ENCODE measurements around the gene CCL27.

Gene CCL27

DNA sequence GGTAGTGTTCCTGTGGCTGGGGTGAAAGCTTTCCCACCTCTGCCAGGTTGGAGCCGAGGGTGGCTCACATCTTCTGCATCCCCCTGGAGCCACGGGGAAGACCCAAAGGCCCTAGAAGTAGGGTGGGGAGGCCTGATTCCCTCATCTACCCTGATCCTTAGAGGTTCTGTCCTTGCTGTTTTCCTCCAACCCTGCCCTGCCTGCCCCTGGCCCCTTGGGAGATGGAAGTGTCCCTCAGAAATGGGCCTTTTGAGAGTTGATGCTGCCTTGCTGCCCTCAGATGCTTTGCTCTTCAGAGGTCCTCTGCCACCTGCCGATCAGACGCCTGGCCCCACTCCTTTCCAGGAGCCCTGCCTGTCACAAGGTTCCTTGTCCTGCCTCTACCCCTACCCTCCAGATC, 22.4 kb upstream of the CCL27 start:
- DNase-seq = no peak

DNA sequence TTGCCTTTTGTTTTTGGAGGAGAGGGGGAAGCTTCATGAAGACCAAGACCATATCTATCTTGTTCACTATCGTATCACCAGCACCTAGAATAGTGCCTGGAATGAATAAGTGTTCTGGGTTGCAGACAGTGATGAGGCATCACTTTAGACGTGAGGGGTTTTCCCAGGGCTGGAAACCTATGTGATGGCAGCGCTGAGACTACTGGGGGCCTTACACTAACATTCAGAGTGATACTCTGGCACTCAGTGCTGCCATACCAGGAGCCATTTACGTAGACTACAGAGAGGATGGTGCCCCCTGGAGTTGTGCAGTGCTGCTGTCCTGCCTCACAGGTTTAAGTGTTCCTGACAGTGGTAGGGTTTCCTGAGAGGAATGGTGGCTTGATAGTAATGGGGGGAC, 21.7 kb upstream of the CCL27 start:
- DNase-seq = no peak

DNA sequence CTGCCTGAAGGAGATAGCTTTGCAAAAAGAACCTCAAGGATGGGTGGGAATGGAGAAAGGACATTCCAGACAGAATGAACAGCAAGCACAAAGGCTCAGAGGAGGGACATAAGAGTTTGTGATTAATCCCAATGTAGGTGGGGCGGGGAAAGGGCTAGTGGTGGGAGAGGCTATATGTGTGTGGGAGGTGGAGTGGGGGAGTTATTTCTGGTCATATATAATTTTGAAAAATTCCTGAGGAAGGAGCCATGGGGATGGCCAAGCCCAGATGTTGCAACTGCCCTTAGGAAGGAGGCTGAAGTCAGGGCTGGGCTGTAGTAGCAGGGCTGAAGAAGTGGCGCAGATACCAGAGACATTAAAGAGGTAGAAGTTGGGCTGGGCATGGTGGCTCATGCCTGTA, 13.4 kb upstream of the CCL27 start:
- no peak for DNase-seq

DNA sequence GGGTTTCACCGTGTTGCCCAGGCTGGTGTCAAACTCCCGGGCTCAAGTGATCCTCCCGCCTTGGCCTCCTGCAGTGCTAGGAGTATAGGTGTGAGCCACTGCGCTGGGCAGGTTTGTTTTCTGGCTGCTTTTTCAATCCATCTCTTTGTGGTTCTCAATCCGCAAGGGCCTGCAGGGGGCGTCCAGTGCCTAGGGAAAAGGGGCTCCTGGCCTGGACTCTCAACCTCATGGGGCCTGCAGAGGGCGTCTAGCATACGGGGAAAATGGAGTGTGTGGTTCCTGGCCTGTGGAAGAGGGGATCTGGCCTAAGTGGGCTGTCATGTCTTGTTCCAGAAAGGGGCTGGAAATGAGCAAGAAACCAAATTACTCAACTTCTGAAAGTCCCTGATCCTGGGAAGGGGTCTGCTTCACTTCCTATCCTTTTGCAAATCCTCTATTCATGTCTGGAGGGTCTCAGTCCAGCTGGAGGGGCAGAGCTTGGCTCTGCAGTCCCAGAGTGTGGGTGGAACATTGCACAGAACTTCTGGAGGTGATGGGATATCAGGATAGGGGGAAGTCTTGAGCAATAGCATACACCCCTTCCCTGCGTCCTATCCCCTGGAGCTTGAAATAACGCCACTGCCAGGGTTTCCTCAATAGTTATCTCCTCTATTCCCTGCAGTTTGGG, 12.7 kb upstream of the CCL27 start:
- DNase-seq = no peak

DNA sequence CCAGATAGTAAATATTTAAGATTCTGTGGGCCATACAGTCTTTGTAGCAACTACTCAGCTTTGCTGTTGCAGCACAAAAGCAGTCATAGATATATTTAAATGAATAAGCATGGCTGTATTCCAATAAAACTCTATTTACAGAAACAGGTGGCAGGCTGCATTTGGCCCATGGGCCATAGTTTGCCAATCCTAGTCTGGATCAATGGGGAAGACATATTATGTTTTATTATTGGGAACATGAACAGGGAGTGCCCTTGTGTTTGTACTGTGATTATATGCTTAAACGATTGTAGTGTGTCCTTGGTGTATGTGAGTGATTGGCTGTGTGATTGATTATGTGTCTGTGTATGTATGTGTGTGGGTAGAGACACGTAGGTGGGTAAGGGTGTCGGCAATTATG, 12.0 kb upstream of the CCL27 start:
- no peak for DNase-seq

DNA sequence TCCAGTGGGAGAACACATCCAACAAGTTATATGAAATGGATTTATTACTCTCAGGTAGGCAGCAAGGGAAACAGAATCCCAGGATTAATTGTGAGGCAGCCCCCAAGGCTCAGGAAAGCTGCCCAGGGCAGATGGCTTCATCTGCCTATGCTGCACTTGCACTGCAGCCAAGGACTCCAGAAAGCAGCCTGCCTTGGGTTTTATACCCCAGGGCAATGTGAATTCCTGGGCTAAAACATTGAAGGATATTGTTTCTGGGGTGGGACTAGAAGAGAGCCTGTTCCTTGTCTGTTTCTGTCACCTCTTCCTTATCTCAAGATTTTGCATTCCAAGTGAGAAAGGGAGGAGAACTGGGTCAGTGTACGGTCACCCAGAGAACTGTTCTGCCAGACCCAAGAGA, 8.8 kb upstream of the CCL27 start:
- DNase-seq = no peak

DNA sequence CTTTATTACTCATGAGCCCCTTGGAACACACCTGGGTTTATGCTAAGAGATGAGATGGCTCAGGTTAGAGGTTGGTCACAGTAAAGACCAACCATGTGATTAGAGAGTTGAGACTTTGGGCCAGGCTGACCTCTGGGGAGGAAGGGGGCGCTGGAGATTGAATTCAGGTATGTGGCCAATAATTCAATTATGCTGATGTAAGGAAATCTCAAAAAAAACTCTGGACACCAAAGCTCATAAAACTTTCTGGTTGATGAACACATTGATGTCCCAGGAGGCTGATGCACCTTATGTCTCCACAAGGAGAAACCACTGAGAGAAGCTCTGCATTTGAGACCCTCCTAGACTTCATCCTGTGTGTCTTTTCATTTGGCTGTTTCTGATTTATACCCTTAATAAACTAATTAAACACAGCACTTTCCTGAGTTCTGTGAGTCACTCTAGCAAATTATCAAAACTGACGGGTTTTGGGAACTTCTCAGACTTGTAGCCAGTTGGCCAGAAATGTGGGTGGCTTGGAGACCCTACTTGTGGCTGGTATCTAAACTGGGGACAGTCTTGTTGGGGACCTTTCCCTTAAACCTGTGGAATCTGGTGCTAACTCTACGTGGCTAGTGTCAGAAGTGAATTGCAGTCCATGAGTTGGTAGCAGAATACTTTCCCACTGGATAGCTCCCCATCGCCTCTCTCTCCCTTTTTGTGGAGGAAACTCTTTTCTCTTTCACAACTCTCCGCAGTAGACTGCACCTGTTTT, 7.5 kb upstream of the CCL27 start:
- DNase-seq = no peak

DNA sequence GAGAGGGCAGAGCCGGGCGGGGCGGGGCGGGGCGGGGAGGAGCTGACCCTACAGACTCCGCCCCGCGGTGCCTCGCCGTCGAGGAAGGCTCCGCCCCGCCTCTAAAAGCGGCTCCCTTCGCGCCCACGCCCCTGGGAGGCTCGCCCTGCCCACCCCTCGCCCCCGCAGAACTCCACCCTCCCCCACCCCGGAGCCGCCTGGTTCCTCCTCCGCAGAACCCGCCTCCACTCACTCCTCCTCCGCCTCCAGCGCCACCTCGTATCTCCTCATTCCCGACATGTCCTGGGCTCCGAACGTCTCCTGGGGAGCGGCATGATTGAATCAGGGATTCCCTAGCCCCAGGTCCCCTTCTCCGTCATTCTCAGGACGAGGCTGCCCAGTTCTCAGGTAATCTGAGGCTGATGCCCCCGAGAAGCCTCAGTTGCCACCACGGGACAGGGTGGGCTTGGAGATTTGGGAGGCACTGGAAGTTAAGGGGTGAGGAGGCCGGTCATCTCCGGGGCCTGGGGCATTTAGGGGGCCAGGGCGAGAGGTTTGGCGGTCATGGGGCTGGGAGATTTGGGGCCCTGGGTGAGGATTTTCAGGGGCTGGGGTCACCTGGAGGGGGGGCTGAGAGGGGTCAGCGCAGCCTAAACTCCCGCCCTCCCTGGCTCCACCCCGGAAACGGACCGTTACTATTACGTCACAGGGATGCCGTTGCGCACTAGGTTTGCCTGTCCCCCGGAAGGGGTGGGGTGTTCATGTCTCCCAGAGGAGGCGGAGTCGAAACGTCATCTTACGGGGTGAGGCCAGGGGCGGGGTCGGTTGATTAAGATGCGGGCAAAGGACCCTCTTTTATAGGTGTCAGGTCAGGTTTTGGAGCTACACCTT, 3.2 kb upstream of the CCL27 start:
- peak; percentile 82 for DNase-seq

DNA sequence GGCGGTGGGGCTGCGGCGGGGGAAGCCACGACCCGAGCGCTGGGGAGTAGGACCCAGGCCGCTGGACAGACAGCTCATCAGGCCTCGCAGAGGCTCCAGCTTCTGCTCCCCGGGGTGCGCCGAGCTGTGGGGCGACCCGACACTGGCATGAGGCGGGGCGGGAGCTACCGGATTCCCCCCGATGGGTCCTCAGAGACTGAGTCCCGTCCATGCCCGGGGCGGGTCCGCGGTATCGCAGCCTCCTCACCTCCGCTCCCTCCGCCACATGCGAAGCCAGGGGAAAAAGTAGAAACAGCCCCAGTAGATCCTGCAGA, 2.6 kb upstream of the CCL27 start:
- no peak for DNase-seq

DNA sequence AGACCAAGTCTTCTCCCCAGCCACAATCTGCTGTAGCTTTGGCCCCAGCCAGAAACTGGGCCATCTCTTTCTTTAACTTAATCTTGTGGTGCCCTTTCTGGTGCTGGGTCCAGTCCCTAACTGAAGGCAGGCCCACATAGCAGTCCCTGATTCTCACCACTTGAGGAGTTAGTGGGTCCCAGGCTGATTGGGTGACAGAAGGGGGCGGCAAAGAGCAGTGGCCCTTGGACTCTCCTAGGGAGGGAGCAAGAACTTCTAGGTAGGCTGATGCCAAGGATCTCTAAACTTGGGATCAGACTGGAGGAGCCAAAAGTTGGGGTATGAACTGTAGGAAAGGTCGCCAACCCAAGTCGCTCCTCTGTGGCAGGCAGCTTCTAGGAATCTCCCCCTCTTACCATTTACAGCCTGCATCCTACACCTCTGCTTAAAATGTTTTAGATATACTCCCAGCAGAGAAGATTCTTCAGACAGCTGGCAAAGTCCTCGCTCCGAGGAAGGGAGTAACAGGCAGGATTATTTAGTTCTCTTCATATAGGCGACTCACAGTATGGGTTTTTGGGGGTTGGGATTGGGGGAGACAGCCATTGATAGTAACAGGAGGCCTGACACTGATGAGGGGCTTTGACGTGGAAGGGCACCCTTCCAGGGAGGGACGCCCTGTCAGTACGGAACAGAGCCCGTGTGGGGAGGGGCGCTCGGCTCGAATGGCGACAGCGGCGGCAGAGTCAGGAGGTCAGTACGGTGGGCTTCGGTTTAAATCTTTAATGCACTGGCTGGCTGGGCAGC, 2.0 kb upstream of the CCL27 start:
- DNase-seq = peak; percentile 65

DNA sequence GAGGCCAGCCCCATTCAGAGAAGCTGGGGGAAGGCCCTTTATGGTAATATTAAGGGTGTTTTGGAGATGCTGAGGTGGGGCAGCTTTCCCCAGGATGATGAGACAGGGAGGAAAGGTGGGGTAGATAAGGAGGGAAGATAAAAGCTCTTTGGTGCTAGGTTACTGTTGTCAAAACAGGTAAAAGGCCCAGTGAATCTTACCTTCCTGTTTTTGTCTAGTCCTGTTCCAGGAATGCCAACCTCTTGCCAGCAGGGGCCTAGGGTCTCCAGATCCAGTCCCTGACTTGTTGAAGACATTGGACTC, 797 bp upstream of the CCL27 start:
- no peak for DNase-seq

DNA sequence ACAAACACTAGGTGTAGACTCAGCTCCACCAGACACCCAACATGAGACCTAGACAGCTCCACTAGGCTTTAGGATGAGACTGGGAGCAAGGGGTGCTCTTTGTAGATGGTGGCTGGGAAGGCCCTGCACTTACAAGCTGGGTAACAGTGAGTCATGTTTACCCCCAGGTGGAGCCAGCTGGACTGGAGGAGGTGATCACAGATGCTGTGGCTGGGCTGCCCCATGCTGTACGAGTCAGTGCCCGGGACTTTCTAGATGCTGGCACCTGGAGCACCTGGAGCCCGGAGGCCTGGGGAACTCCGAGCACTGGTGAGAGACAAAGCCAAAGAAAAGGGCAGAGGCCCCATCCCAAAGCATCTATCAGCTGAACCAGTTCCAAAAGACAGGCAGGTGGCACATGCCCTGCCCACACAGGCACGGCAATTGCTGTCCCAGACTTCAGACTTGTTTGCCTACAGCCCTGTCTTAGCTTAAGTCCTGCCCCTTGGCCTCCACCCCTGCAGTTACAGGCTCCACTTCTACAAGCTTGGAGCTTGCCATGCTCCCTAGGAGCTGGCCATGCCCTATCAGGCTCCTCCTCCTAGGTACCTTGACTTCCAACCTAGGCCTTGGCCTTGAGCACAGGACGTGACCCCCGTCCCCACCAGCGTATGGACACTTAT, 2.7 kb downstream of the CCL27 start:
- no peak for DNase-seq

DNA sequence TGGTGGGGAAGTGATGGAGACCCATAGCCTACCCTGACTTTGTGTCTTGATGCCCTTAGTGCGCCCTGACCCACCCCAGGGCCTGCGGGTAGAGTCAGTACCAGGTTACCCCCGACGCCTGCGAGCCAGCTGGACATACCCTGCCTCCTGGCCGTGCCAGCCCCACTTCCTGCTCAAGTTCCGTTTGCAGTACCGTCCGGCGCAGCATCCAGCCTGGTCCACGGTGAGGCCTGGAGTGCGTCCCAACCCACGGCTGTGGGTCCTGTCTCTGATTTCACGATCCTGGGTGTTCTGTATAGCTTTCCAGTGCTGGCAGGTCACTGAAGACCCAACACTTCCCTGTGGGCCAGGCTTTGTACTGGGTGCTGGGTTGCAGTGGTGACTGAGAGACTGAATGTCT, 4.0 kb downstream of the CCL27 start:
- DNase-seq = no peak

DNA sequence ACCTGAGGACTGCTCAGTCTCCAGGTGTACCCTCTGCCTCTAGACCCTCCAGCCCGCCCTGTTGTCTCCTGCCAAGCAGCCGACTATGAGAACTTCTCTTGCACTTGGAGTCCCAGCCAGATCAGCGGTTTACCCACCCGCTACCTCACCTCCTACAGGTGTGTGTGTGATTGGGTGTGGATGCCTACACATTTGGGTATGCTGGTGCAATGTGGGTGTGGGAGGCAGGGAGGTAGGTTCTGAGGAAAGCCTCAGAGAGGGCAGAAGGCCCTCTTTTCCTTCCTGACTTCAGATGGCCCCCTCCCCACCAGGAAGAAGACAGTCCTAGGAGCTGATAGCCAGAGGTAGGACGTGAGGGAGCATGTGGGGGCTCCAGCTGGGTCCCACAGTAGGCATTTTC, 5.5 kb downstream of the CCL27 start:
- no peak for DNase-seq

DNA sequence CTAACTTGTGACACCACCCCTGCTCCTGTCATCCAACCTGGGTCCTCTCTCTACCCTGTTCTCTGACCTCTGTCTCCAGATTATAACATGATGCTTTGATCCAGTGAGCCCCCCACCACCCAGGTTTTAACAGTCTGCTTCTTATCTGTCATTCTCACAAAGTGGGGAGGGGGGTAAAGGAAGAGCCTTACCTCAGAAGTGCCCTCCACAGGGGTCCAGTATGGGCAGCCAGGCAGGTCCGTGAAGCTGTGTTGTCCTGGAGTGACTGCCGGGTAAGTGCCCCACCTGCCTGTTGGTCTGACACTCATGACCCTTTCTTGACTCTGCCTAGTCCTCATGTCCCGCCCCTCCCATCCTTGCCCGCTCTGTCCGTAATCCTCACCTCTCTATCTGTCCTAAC, 7.1 kb downstream of the CCL27 start:
- no peak for DNase-seq

DNA sequence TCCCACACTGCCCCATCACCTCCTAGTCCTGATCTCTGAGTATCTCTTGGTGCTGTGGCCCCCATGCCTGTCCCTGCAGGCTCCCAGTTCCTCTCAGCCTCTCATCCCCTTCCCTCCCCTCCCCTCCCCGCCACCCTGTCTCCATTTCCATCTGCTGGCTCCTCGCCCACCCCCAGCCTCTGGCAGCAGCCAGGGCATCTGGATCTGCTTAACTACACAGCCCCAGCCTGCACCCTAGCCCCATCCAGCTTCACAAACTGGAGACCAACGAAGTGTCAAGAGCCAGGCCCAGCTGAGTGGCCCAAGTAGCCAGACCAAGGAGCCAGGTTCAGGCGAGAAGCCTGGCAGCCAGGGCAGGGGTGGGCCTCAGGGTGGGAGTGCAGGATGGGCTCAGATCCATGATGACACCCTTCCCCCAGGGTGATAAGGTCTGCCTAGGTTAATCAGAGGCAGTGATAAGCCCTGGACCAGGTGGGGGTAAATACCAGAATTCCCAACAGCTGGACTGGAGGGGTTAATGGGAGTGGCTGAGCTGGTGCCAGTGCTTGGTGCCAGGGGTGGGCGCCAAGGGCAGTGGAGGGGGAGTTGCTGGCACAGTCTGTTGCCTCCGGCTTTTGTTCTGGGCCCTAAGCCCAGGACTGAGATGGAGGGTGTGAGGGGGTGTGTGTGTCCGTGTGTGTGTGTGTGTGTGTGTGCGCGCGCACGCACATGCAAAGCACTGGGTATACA, 8.0 kb downstream of the CCL27 start:
- DNase-seq = peak; percentile 39

DNA sequence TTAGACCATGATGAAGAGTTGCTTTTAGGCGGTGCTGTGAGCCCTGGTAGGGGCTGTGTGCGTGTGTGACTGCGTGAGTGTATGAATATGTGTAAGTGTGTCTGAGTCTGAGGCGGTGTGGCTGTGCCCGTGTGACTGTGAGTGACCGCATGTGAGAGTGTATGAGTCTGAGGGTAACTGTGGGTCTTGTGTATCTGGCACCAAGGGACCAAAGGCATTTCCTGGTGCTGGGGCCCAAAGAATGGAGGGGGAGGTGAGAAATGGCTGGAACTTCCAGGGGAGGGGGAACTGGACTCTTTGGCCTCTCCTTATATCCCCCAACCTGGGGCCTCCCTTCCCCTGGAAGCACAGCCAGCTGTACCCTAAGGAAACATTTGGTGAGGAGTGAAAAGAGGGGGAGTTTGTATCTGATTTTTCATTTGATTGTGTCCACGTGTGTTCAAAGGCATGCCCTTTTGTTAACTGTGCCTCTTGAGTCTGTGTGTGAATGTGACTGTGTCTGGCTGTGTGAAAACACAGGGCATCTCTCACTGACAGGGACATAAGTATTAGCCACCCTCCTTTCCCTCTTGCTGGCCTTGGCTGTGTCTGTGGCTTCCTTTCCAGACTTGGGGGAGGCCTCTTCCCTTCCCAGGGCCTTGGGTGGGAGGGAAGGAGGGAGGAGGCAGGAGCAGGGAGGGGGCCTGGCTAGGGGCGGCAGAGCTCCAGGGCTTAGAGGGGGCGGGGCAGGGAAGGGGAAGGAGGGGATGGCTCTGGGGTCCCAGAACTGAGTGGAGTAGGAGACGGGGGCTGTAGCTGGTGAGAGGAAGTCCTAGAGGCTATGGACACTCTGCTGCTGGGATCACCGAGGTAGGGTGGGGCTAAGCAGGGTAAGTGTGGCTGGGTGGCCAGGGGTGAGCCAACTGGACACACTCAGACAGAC, 9.0 kb downstream of the CCL27 start:
- peak; percentile 57 for DNase-seq

DNA sequence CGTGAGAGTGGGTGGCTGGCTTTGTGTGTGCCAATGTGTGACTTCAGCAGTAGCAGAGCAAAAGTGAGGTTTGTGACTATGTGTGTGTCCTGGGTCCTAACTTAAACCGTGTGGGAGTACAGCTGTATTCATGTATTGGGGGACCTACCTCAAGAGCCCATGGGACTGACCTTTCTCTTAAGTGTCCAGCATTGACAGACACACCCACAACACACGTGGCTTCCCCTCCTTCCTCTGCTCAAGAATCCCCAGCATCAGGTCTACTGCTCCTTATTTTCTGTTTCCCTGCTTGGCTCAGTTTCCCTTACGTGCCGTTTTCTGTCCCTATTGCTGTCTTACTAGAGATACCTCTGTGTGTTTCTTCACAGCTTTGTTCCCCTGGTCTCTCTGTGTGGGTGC, 9.9 kb downstream of the CCL27 start:
- DNase-seq = no peak

DNA sequence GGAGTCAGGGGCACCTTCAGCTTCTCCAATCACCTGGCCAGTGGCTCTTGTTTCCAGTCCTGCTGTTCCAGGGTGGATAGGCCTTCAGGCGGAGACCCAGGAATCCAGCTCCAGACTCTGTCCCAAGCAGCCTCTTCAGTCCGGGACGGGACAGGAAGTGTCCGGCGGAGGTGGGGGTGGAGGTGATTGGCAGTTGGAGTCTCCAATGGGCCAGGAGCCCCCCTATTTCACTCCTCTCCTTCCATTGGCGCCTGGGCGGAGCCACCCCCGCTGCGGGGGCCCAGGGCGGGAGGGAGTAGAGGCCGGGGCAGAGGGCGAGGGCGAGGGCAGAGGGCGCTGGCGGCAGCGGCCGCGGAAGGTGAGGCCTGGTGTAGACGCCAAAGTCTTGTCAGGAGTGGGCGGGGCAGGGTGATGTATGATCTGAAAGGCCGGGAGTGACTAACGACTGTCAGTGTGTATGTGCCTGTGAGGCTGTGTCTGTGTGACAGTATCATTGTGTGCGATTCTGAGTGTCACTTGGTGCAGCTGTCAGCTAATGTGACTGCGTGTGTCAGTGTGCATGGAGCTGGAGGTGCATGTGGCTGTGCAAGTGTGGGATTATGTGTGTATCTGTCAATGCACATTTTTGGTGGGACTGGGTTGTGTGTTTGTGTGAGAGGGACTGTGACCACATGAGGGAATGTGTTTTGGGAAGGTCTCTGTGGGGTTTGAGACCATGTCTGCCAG, 10.4 kb downstream of the CCL27 start, which contains the start of gene IL11RA:
IL11RA (plus strand) TSS at position 310 of the 726 bp plus-strand sequence. CDS start 3,033 bp downstream, outside the sequence.
- DNase-seq = peak; percentile 80

DNA sequence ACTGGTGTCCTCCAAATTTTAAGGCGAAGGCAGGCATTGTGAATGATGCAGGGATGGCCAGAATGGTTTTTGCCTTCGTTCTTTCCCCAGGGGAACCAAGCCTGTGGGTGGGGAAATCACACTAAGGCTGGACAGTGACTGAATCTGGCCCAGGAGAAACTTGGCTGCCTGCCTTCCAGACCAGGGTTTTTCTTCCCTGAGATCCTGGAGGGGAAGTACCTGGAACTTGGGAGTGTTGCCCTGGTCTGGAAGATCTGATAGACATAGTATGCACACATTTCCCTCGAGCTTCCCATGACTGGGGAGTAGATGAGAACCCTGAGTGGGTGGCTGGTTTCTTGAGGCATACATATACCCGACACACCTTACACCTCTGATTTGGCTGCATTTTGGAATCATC, 11.1 kb downstream of the CCL27 start:
- no peak for DNase-seq

Measured in right kidney (tissue), 1 donor.